PFSK-1 (cell line): Measurements from ENCODE around the gene KRT40.

Source experiments
- FOXP2 ChIP-seq: optimal IDR thresholded peaks from 2 replicates; pipeline ENCODE3; 2011; ENCODE audit warnings: borderline replicate concordance, control low read depth, inconsistent platforms; ENCODE audit not compliant: insufficient read depth; ENCODE audit errors: extremely low read length, extremely low read depth
- POLR2AphosphoS5 ChIP-seq: IDR thresholded peaks from 2 replicates; pipeline ENCODE4 v1.6.1; 2012; ENCODE audit warnings: low read depth, mild to moderate bottlenecking, control low read depth, low read length, moderate library complexity
- REST ChIP-seq, 2 experiments: IDR thresholded peaks; 2 replicates each; pipeline versions ENCODE4 v1.6.1 to v1.8.0; 2011 to 2012; ENCODE audit warnings: low read depth in 2 of 2, low read length in 2 of 2, control low read depth in 1 of 2, inconsistent platforms in 1 of 2, mild to moderate bottlenecking in 1 of 2, moderate library complexity in 1 of 2; ENCODE audit not compliant: insufficient read depth in 1 of 2
- SIN3A ChIP-seq: IDR thresholded peaks from 2 replicates; pipeline ENCODE4 v1.6.1; 2012; ENCODE audit warnings: mild to moderate bottlenecking, low read length, moderate library complexity, borderline replicate concordance; ENCODE audit not compliant: insufficient read depth
- TAF1 ChIP-seq: IDR thresholded peaks from 2 replicates; pipeline ENCODE4 v1.6.1; 2012; ENCODE audit warnings: low read length, control low read depth, borderline replicate concordance; ENCODE audit not compliant: insufficient read depth

KRT40 gene

GRCh38 chr17:40967582-40967981 lies 16.5 kb downstream of the KRT40 start:
- no peak for TF ChIP-seq SIN3A
- no peak for TF ChIP-seq TAF1
- no peak for TF ChIP-seq FOXP2
- no peak for TF ChIP-seq POLR2AphosphoS5
- no peak for TF ChIP-seq REST (IDR thresholded peaks at IDR 0.05; ENCODE audit: insufficient read depth in 1 of 2, low read depth in 2 of 2, low read length in 2 of 2)

GRCh38 chr17:40966848-40967247 lies 17.3 kb downstream of the KRT40 start, which contains the start of gene KRT39:
KRT39 (minus strand) TSS chr17:40966948; CDS start chr17:40966856, 92 bp downstream.
- TF ChIP-seq SIN3A (no peak), REST (IDR thresholded peaks at IDR 0.05; ENCODE audit: insufficient read depth in 1 of 2, low read depth in 2 of 2, low read length in 2 of 2) (no peak)

GRCh38 chr17:40963838-40964237 lies 20.3 kb downstream of the KRT40 start:
- TF ChIP-seq POLR2AphosphoS5 (no peak), REST (IDR thresholded peaks at IDR 0.05; ENCODE audit: insufficient read depth in 1 of 2, low read depth in 2 of 2, low read length in 2 of 2) (no peak), FOXP2 (no peak), SIN3A (no peak), TAF1 (no peak)

- TF ChIP-seq SIN3A = no peak
- TF ChIP-seq FOXP2 = no peak
- TF ChIP-seq REST (IDR thresholded peaks at IDR 0.05; ENCODE audit: insufficient read depth in 1 of 2, low read depth in 2 of 2, low read length in 2 of 2) = no peak
- no peak for TF ChIP-seq POLR2AphosphoS5
- TF ChIP-seq TAF1 = no peak
Measured at GRCh38 chr17:40962059-40962561, 22.0 kb downstream of the KRT40 start.

- no peak for TF ChIP-seq REST (IDR thresholded peaks at IDR 0.05; ENCODE audit: insufficient read depth in 1 of 2, low read depth in 2 of 2, low read length in 2 of 2)
- TF ChIP-seq POLR2AphosphoS5 = no peak
- no peak for TF ChIP-seq SIN3A
- TF ChIP-seq TAF1 = no peak
- no peak for TF ChIP-seq FOXP2
Measured at GRCh38 chr17:40961591-40961990, 22.5 kb downstream of the KRT40 start.
